ENCODE measurements around the gene ANKRD50. TPM values are rescaled to one million over a fixed set of nuclear protein-coding genes. Genes with fewer than 3 reads are reported as not detected.

The ANKRD50 gene
- polyA plus RNA-seq, 1 donor from 2014 or later: 17.0 TPM

DNA sequence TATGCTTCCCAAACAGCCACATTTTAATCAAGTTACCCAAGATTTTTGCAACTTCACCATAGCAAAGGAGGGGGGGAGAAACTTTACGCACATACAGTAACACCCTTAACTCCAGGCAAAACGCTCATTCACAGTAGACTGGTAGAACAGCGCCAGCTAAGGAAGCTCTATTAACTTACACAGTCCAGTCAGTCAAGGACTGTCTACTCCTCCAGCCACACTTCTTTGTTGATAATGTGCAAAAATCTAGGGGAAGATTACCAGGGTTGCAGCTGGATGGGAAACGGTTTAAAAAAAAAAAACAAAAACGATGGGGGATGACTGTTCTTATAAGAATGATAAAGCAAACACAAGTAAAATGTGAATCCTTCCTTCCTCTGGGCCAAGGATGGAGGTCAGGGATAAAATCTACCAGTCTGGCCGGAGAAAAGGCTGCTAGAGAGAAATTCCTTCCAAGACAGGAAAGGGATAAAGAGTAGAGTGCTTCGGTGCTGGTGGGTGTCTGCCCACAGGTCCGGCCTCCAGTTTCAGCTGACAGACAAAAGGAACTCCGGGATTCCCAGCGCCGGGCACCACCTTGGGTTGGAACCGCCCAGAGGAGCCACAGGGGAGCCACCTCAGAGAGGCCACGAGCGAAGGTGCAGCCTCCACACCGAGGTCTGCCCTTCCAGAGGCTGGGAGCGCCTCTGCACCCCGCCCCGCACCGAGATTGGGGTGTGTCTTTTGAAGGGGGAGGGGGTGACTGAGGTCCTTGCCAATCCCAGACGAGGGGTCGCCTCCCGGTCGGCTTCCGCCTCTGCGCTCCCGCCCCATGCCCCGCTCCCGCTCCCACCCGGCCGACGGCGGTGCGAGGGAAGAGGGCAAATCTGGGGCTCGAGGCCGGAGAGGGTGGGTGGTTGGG lies 811 bp downstream of the ANKRD50 start:
- Histone ChIP-seq H3K9ac (ENCODE audit: low read length) (peak overlapping the region; percentile 96), H3K4me3 (ENCODE audit: low read length) (peak overlapping the region; percentile 79), H3K36me3 (ENCODE audit: insufficient read depth, low read length) (no peaks in the 10 kb centered on the region), H3K9me2 (ENCODE audit: insufficient read depth, low read length) (no peaks in the 10 kb centered on the region), H3K79me2 (replicated peaks; ENCODE audit: insufficient read depth, low read length) (peaks cover 54% of the 10 kb centered on the region), H3K4me2 (ENCODE audit: low read length) (peak overlapping the region; percentile 86), H3K27ac (ENCODE audit: low read length) (peak overlapping the region; percentile 89), H3F3A (ENCODE audit: insufficient read depth, low read length, poor library complexity, severe bottlenecking) (no peaks in the 10 kb centered on the region), H4K20me1 (ENCODE audit: insufficient read depth) (peaks cover 8% of the 10 kb centered on the region), H3K27me3 (ENCODE audit: insufficient read depth, low read depth, low read length) (no peaks in the 10 kb centered on the region), H3K9me3 (ENCODE audit: low read length) (no peaks in the 10 kb centered on the region), H2AFZ (ENCODE audit: low read depth, low read length) (peak overlapping the region; percentile 48)
- TF ChIP-seq POLR2AphosphoS5 (IDR thresholded peaks at IDR 0.05): peak; percentile 35
- no peak for TF ChIP-seq EZH2 (IDR thresholded peaks at IDR 0.05; ENCODE audit: borderline replicate concordance, insufficient read depth, low read length, poor library complexity, severe bottlenecking)
- TF ChIP-seq MXI1 (conservative IDR thresholded peaks at IDR 0.05; ENCODE audit: poor library complexity, severe bottlenecking): peak; percentile 52
- peak; percentile 10 for TF ChIP-seq EP300 (conservative IDR thresholded peaks at IDR 0.05; ENCODE audit: poor library complexity, severe bottlenecking)
- TF ChIP-seq TAF1 (IDR thresholded peaks at IDR 0.05; ENCODE audit: low read depth): no peak
- TF ChIP-seq, protein P1, sequence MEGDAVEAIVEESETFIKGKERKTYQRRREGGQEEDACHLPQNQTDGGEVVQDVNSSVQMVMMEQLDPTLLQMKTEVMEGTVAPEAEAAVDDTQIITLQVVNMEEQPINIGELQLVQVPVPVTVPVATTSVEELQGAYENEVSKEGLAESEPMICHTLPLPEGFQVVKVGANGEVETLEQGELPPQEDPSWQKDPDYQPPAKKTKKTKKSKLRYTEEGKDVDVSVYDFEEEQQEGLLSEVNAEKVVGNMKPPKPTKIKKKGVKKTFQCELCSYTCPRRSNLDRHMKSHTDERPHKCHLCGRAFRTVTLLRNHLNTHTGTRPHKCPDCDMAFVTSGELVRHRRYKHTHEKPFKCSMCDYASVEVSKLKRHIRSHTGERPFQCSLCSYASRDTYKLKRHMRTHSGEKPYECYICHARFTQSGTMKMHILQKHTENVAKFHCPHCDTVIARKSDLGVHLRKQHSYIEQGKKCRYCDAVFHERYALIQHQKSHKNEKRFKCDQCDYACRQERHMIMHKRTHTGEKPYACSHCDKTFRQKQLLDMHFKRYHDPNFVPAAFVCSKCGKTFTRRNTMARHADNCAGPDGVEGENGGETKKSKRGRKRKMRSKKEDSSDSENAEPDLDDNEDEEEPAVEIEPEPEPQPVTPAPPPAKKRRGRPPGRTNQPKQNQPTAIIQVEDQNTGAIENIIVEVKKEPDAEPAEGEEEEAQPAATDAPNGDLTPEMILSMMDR (IDR thresholded peaks at IDR 0.05; ENCODE audit: poor library complexity, severe bottlenecking): peak; percentile 55
- TF ChIP-seq SMC3 (conservative IDR thresholded peaks at IDR 0.05; ENCODE audit: poor library complexity): no peak
- TF ChIP-seq, protein P2, sequence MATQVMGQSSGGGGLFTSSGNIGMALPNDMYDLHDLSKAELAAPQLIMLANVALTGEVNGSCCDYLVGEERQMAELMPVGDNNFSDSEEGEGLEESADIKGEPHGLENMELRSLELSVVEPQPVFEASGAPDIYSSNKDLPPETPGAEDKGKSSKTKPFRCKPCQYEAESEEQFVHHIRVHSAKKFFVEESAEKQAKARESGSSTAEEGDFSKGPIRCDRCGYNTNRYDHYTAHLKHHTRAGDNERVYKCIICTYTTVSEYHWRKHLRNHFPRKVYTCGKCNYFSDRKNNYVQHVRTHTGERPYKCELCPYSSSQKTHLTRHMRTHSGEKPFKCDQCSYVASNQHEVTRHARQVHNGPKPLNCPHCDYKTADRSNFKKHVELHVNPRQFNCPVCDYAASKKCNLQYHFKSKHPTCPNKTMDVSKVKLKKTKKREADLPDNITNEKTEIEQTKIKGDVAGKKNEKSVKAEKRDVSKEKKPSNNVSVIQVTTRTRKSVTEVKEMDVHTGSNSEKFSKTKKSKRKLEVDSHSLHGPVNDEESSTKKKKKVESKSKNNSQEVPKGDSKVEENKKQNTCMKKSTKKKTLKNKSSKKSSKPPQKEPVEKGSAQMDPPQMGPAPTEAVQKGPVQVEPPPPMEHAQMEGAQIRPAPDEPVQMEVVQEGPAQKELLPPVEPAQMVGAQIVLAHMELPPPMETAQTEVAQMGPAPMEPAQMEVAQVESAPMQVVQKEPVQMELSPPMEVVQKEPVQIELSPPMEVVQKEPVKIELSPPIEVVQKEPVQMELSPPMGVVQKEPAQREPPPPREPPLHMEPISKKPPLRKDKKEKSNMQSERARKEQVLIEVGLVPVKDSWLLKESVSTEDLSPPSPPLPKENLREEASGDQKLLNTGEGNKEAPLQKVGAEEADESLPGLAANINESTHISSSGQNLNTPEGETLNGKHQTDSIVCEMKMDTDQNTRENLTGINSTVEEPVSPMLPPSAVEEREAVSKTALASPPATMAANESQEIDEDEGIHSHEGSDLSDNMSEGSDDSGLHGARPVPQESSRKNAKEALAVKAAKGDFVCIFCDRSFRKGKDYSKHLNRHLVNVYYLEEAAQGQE (IDR thresholded peaks at IDR 0.05; ENCODE audit: borderline replicate concordance): peak; percentile 38
- TF ChIP-seq RAD21 (conservative IDR thresholded peaks at IDR 0.05): peak; percentile 56

DNA sequence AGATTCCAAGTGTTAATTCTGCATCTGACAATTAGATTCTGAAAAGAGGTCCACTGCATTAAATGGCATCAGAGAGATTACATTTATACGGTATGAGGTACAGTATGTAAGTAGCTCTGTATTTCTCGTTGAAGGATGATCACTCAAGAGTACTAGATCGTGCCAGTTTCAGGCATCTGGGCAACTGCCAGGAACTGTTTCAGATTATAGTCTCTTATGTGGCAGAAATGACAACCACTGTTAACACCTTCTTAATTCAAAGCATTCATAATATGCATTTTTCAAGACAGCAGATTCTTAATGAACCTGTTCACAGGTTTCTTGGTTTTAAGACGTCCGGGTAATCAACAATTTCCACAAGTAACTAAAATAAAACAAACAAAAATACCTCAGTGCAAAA lies 1.6 kb downstream of the ANKRD50 start:
- H2AFZ ChIP-seq (ENCODE audit: low read depth, low read length): no peak overlapping the region
- H3K9me3 ChIP-seq (ENCODE audit: low read length): no peaks in the 10 kb centered on the region
- peak overlapping the region; percentile 89 for H3K27ac ChIP-seq (ENCODE audit: low read length)
- no peaks in the 10 kb centered on the region for H3K9me2 ChIP-seq (ENCODE audit: insufficient read depth, low read length)
- no peaks in the 10 kb centered on the region for H3F3A ChIP-seq (ENCODE audit: insufficient read depth, low read length, poor library complexity, severe bottlenecking)
- peaks cover 8% of the 10 kb centered on the region for H4K20me1 ChIP-seq (ENCODE audit: insufficient read depth)
- H3K36me3 ChIP-seq (ENCODE audit: insufficient read depth, low read length): no peaks in the 10 kb centered on the region
- no peak for TF ChIP-seq EZH2 (IDR thresholded peaks at IDR 0.05; ENCODE audit: borderline replicate concordance, insufficient read depth, low read length, poor library complexity, severe bottlenecking)
- peak overlapping the region; percentile 86 for H3K4me2 ChIP-seq (ENCODE audit: low read length)
- peak overlapping the region; percentile 79 for H3K4me3 ChIP-seq (ENCODE audit: low read length)
- H3K27me3 ChIP-seq (ENCODE audit: insufficient read depth, low read depth, low read length): no peaks in the 10 kb centered on the region
- peaks cover 62% of the 10 kb centered on the region for H3K79me2 ChIP-seq (replicated peaks; ENCODE audit: insufficient read depth, low read length)
- H3K9ac ChIP-seq (ENCODE audit: low read length): peak overlapping the region; percentile 4
